GM19455 (cell line): ENCODE results near the gene SNX22.

ENCODE experiments used
- ATAC-seq: cut with Tn5 transposase; IDR thresholded peaks from one replicate; pipeline ENCODE4 v1.9.1; 2021; ENCODE audit not compliant: unreplicated experiment

Gene SNX22

DNA sequence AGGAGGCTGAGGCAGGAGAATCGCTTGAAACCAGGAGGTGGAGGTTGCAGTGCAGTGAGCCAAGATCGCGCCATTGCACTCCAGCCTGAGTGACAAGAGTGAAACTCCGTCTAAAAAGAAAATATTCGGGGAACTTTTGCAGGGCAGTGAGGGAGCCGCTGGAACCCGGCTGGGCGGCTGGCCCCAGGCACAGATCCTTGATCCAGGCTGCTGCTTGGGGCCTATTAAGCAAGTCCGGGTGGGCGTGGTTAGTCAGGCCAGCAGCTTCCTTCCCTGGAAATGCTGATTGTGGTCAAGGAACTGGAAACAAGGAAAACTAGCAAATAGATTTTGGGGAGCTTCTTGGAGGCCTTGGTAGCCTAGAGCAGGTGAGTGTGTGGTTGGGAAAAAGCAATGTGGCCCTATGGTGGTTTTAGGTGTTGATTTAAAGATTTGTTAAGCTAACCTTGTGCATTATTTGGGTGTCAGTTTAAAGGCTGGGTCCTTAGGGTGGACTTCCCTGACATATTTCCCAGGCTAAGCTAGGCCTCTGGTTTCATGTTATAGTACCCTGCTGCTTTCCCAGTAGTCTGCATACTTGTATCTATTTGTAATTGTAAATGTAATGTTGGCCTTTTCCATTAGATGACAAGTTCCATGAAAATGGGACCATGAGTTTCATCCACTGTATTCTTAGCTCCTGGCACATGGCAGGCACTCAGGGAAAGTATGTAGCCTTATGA, 17.7 kb upstream of the SNX22 start:
- ATAC-seq: no peak

- ATAC-seq: no peak
Measured at GRCh38 chr15:64134345-64134829, 17.1 kb upstream of the SNX22 start.

GRCh38 chr15:64136347-64136746, 15.2 kb upstream of the SNX22 start:
- ATAC-seq: no peak

GRCh38 chr15:64137226-64137833, 14.2 kb upstream of the SNX22 start:
- ATAC-seq: no peak

GRCh38 chr15:64138331-64138941, 13.1 kb upstream of the SNX22 start:
- no peak for ATAC-seq

GRCh38 chr15:64141798-64142512, 9.6 kb upstream of the SNX22 start:
- no peak for ATAC-seq

- no peak for ATAC-seq
Measured at GRCh38 chr15:64143276-64143675, 8.3 kb upstream of the SNX22 start.

DNA sequence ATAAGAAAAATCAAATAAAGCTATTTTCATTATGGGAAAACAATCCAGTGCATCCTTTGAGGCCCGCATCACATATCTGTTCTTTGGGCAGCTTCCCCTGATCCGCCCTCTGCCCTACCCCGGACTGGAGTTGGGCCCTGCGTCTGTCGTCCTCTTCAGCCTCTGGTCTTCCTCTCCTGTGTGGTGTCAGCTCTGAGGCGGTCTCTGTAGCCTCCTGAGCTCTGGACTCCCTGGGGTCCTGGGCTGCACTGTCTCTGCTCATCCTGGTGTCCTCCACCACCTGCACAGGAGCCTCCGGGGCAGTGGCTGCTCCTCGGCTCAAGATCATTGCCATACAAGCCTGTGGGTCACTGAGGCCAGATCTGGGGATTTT, 7.4 kb upstream of the SNX22 start:
- no peak for ATAC-seq

DNA sequence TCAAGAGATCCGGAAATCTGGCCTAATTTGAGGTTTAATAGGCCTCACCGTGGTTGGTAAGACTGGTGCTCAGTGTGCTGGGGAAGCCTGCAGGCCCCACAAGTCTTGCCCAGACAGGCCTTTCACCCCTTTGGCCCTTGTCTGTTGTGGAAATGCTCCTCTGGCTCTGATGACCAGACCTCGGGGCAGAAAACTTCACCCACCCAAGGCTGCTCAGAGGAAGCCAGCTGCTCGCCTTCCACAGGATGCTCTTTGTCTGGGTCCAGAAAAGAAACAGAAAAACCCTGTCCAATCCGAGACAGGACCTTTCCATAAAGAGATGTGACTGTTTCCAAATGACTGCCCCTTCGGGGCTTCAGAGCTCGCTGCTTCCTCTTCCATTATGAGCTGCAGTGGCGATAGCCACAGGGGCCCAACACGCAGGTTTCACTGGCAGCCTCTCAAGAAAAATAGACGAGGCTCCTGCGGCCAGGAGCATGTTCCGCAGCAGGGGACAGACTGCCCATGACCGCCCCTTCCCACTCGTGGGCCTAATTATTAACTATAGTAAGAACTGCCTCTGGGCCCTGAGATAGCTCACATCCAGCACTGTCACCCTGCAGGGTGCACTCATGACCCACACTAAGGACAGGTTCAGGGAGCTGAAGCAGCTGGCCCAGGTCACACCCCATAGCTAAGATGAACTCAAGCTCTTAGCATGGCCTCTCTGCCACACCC, 6.8 kb upstream of the SNX22 start:
- ATAC-seq: peak; percentile 59

DNA sequence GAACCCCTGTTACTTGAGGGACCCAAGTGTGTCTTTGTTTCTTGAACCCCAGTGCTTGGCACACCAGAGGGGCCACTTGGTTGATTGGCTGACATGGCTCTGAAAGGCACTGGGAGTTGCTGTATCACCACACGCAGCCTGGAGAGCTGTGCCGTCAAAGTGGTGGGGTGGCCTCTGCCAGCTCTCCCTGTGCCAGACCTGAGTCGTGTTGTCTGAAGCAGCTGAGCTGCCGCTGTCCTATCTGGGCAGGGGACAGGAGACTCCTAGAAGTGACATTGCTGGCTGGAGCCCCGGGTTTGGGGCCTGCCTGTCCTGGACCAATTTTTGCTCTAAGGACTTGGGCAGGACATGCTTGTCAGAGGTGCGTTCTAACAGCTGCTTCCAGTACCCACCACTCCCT, 5.5 kb upstream of the SNX22 start:
- no peak for ATAC-seq

DNA sequence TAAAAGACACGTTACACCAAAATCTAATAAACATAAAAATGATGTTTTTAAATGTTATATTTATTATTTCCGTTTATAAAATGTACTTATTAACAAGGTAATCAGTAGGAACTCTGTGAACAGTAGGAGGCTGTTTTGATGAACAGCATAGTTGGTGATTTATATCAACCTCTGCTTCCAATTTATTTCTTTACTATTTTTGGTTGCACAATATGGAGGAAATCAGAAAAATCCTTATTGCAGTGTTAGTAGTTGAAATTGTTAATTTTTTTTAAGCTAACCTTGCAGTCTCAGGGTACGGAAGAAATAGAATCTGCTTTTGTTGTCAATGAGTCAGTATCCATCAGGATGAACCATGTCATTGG, 5.0 kb upstream of the SNX22 start:
- no peak for ATAC-seq

DNA sequence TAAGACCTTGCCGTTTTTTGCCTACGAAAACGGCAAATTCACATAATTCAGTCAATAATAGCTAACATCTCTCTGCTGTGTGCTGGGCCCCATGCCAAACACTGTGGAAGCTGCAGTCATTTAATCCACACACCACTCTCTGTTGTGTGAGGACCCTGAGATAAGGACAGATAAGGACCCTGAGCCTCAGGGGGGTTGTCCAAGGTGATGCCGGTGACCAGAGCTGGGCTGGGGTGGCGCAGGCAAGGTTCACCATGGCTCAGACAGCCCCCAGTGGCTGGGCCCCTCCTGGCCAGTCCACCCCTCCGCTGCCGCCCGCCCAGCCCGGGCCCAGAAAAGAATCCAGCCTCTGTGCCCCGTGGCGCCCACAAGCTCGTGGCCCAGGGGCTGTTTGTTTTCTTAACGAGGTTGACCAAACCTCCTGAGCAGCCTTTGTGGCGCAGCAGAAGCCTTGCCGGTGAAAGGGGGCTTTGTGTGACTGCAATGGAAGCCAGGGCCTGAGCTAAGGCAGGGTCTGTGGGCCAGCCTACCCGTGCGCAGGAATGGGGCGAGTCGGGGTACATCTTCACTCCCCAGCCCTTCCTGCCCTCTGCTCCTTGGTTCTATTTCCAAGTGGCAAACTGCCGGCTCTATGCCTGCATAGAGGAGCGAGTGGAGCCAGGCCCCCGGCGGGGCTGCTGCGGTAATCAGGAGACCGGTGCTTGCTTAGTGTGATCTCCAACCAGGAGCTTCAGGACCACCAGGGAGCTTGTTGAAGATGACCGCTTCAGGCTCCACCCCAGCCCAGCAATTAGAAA, 4.4 kb upstream of the SNX22 start:
- no peak for ATAC-seq

DNA sequence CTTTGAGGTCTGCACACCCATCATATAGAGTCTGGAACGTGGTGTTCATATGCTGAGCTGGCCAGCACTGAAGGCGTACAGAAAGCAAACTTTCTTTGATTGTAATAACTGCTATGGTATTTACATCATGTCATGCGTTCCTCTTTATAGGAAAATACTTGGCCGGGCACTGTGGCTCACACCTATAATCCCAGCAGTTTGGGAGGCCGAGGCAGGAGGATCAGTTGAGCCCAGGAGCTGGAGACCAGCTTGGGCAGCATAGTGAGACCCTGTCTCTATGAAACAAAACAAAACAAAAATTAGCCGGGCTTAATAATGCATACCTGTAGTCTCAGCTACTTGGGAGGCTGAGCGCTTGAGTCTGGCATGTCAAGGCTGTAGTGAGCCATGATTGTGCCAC, 3.4 kb upstream of the SNX22 start:
- no peak for ATAC-seq

GRCh38 chr15:64148581-64148980, 3.0 kb upstream of the SNX22 start:
- ATAC-seq: no peak

- no peak for ATAC-seq
Measured at GRCh38 chr15:64149424-64149823, 2.1 kb upstream of the SNX22 start.

DNA sequence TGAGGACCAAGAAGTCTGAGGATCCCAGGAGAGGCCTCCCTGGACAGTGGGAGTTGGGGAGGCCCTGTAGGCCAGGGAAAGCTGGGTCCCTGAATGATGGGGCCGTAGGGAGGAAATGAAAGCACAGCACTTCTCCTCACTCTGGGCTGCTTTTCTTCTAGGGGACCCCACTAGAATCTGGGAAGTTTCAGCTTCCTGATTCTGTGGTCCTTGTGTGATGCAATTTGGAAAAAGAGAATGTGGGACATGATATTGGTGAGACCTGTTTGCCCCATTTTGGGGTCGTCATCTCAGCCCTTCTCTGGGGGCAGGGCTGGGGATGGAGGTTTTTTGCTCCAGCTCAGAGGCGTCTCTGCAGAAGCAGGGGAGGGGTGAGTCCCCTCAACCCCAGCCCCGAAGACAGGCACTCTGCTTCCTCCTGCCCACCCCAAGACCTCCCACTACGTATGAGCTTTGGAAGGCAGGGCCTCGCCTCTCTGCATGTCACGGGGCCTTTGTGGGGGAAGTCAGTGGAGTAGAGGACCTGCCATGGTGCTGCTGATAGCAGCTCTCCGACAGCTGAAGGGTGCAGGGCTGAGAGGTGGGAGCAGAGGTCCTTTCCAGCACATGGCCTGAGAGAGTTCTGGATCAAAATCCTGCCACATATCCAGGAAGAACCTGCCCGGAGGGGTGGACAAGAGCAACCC, 1.5 kb upstream of the SNX22 start:
- ATAC-seq: no peak

GRCh38 chr15:64152507-64153387, 1.2 kb downstream of the SNX22 start:
- peak; percentile 10 for ATAC-seq

GRCh38 chr15:64153480-64154367, 2.2 kb downstream of the SNX22 start:
- peak; percentile 55 for ATAC-seq
